Measurements from ENCODE around the gene LAMB3. TPM values are rescaled to one million over a fixed set of nuclear protein-coding genes. Genes with fewer than 3 reads are reported as not detected.
"Not testable (repeated sequence)": the region's sequence is repeated elsewhere in the genome, so short reads cannot be mapped to it uniquely, and the experiment has no call there.

Gene LAMB3
- polyA plus RNA-seq (ENCODE audit: insufficient read length in 10 of 10) = 1 to 10 TPM in 3 of 10 donors, under 1 TPM in 7; 0.16 to 5.7 (median 0.80) TPM
- long read RNA-seq, donor 1 = 0 reads
- long read RNA-seq, donor 2 = 0 reads
- long read RNA-seq, donor 3 = 0 reads
- long read RNA-seq, donor 4 = 0 reads
- long read RNA-seq, donor 5 = 0 reads
- long read RNA-seq, donor 6 = 0 reads
- long read RNA-seq, donor 7 = 0 reads
- long read RNA-seq, donor 8, full-length matches to known transcripts = 1 of 1 reads
- long read RNA-seq, donor 8, partial matches to known transcripts = 0 of 1 reads
- long read RNA-seq, donor 8, other reads (novel, unspliced or antisense) = 0 of 1 reads
- long read RNA-seq, donor 9 = 0 reads

DNA sequence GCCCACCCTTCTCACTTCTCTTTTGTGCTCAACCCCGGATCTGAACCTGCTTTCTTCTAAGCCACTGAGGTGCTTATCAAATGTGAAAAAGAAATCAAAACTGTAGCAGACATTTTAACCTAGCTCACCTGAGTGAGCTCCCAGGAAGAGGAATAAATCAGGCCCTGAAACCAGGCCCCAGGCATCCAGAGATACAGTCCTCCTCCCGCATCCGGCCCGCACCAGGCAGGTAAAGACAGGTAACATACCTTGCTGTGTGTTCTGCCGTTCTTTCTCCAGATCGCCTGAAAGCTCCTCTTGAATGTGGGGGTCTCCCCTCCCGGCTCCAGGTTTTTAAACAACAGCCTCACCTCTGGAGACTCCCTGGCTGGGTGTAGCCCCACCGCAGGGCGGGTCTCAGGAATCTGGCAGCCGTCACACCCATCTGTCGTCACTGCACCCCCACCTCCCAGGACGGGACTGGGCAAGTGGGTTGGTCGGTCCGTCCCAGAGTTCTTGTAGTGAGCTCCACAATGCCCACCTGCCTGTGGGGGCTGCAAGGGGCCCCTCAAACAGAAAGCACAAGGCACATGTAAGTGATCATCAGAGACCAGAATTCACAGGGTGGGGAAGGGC is at the start of gene LAMB3:
TSS of gene LAMB3 (minus strand) at position 305 of the 615 bp plus-strand sequence. CDS start 1,481 bp downstream, outside the sequence.
- DNase-seq = no peak

DNA sequence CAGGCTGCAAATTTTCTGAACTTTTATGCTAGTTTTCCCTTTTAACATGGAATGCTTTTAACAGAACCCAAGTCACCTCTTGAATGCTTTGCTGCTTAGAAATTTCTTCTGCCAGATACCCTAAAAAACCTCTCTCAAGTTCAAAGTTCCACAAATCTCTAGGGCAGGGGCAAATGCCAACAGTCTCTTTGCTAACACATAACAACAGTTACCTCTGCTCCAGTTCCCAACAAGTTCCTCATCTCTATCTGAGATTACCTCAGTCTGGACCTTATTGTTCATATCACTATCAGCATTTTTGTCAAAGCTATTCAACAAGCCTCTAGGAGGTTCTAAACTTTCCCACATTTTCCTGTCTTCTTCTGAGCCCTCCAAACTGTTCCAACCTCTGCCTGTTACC is 48.5 kb upstream of the LAMB3 start:
- not testable (repeated sequence) for DNase-seq

DNA sequence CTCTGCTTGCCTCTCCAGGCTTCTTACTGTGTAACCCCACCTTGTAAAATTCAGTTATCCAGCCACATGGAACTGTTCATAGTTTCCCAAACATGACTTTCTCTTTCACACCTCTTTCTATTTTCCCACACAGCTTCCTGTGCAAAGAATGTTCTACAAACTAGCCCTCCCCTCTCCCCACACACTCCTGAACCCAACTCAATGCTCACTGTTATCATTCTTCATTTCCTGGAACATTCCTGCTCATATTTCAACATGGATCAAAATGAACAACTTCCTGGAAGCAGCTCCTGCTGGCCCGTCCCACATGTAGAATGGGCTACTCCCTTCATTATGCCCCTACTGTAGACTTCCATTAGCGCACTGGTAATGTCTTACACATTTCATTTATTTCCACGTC is 44.9 kb upstream of the LAMB3 start:
- no peak for DNase-seq

DNA sequence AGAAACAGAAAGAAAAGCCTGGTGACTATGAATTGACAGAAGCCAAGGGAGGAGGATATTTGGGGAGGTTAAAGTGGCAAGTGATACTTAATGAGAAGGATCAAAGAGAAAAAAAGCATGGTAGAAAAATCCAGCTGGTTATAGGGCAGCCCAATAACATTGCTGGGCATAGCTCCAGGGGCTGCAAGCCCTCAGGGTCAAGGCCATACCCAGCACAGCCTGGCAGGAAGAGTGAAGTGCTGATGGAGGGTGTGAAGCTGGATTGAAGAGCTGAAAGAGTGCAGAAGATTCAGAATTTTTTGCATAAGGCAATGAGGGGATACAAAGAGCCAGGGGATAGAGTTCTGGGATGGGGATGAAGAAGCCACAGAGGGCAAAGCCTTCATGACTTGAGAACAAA is 44.4 kb upstream of the LAMB3 start:
- no peak for DNase-seq

DNA sequence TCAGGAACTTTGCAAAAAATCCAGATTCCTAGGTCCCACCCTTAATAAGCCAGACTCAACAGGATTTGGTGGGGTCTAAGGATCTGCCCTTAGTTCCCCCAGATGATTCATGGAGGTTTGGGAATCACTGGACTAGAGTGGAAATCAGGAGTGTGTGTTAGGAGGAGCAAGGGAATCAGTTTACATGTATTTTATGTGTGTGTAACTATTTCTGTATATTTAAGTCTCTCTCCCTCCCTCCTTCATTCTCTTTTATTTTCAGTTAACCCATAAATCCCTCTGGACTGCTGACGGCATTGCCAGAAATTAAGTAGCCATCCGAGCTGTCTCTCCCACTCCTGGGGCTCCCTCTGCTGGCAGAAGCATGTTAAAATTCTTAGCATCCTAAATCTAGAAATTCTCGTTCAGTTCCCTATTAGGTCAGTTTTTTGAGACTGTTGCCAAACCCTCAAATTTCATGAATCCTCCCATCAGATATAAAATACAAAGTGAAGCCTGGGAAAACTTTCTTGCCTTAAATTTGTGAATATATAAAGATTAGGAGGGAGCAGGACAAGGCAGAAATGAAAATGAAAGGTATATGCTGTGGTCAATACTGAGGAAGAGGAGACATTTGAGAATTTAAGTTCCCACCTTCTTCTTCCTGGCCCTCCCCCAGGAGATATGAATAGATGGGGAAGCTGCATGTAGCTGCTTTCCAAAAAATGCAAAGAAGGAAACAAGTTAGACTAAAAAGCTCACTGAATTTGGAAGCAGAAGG is 40.7 kb upstream of the LAMB3 start:
- DNase-seq = peak; percentile 74 to 88 (median 85)

DNA sequence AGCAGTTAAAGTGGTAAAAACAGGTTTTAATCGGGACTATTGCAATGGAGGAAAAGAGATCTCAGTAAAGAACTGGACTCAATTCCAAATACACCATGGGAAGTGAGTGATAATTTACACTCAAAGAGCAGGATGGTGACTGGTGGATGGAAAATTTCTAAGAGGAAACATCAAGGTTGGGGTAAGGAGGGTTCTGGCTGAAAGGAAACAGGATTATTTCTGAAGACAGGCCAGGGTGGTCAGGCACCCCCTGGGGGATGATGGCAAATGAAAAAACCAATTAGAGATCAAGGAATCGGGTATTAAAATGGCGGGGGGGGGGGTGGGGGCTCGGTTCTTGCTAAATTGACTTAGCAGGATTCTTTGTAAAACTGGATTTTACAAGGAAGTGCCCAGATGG is 40.1 kb upstream of the LAMB3 start:
- no peak for DNase-seq

DNA sequence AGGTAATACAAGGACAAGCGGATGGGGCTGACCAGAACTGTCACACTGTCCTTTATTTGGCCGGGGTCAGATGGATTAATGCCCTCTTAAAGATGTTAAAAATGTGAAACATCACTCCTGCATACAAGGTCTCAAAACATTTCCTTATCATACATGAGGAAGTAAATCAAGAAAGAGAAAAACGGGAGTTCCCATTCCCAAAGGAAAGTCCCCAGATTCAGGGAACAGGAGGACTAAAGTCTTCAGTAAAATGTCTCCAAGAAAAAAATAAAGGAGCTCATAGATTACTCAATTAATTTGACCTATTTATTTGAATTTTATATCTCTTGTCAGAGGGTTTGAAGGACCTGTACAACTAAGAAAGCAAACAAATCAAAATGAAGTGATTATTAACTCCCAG is 39.0 kb upstream of the LAMB3 start:
- no peak for DNase-seq

DNA sequence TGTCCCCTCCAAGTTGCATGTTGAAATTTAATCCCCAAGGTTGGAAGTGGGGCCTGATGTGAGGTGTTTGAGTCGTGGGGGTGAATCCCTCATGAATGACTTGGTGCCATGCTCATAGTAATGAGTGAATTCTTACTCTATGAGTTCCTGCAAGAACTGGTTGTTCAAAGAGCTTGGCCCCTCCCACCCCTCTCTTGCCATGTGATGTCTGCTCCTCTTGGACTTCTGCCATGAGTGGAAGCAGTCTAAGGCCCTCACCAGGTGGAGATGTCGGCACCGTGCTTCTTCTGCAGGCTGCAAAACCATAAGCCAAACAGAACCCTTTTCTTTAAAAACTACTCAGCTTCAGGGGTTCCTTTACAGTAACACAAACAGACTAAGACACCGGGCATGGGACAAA is 37.3 kb upstream of the LAMB3 start:
- no peak for DNase-seq

DNA sequence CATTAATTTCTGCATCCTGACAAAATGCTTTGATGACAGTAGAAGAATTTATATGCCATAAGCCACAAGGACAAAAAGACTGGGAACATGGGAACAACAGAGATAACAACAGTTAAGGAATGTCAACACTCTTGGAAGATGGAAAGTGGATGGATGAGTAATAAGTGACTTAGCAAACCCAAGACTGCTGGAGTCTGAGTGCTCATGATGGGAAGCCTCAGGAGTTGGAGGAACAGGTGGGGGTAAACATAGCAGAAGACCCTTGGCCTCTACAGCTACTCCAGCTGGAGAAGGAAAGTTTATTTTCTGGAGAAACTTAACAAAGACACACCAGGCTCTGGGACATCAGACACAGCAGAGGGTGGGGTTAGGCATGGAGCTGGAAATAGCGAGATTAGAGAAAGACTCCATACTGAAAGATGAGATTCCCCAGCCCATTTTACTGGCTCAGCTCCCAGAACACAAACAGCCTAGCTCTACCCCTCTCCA is 36.6 kb upstream of the LAMB3 start:
- peak in 1 of 3 donors; percentile 43 for DNase-seq

DNA sequence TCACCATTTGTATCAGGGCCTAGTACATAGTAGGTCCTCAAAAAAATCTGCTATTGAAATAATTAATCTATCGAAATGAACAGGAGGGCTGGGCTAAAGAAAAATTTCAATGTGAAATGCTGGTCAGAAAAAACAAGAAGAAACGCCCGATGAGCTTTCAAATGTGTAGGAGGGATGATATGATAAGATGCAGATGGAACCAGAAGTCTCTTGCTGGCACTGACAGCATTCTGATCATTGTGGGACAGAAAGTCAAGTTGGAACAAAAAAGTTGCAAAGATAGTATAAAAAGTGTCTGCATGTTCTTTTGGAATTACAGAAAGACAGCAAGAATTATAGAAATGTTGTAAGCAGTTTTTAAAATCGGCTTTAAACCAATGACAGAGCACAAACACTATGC is 34.1 kb upstream of the LAMB3 start:
- no peak for DNase-seq

DNA sequence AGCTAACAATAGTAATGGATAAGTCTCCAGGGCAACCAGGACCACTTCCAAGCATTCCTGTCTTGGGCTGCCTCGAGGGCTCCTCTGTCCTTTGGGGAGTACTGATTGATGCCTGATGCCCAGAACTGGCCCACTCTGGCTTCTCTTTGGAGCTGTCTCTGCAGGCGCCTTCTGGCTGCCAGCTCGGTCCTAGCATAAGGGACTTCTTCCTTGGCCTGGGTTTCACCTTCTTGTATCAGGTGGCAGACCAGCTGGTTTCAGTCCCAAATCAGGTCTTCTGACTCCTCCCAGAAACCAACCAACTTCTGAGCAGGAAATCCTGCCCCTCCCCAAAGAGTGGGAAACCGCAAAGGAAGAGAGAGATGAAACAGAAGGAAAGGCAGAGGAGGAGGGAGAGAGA is 33.6 kb upstream of the LAMB3 start:
- no peak for DNase-seq

DNA sequence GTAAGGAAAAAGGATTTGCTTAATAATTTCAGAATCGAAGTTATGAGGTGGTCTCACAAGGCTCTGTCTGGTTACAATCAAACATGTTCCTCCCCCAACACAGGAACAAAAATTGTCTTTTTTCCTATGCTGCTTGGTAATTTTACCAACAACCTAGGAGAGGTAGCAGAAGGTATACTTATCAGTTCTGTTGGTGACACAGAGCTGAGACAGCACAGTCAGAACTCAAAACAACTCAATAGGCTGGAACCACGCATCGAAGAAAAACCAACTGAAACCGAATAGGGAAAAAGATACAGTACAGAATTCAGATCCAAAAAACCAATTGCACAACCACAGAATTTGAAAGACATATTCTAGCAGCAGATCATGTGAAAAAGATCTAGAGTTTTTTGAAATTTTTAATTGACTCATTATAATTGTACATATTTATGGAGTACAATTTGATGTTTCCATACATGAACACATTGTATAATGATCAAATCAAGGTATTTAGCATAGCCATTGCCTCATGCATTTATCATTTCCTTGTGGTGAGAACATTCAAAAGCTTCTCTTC is 26.8 kb upstream of the LAMB3 start:
- DNase-seq = no peak

DNA sequence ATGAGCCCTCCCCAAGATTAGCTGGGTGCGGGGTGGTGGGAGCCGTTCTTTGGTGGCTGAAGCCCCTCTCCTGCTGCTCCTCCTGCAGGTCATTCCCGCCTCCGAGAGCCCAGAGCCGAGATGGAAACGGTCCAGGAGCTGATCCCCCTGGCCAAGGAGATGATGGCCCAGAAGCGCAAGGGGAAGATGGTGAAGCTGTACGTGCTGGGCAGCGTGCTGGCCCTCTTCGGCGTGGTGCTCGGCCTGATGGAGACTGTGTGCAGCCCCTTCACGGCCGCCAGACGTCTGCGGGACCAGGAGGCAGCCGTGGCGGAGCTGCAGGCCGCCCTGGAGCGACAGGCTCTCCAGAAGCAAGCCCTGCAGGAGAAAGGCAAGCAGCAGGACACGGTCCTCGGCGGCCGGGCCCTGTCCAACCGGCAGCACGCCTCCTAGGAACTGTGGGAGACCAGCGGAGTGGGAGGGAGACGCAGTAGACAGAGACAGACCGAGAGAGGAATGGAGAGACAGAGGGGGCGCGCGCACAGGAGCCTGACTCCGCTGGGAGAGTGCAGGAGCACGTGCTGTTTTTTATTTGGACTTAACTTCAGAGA is 23.4 kb upstream of the LAMB3 start:
- DNase-seq = peak in 1 of 3 donors; percentile 80

DNA sequence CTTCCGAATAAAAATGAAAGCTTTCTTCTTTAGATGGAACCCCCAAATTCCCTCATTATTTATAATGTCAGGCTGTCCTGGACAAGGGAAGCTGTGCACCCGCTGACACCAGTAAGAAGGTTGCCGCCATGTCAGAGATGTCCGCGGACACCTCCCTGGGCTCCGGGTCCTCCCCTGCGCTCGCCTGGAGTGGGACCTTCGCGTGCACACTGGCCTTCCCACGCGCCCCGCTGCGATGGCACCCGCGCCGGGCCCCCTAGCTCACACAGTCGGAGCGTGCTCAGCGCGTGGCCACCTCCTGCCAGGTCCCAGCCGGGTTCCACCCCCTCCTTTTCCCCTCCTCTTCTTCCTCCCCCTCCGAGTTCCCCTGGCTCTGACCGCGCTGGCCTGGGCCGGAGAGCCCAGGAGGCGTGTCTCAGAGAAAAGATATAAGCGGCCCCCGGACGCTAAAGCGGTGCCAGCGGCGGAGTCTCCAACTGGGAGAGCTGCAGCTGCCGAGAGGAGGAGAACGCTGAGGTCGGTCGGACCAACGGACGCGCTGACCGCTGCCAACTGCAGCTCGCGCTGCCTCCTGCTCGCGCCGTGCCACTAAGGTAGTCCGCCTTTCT is 22.8 kb upstream of the LAMB3 start, which contains the start of gene G0S2:
TSS of gene G0S2 (plus strand) at position 456 of the 608 bp plus-strand sequence. CDS start 273 bp downstream, outside the sequence.
- DNase-seq = peak; percentile 53 to 82 (median 72)

DNA sequence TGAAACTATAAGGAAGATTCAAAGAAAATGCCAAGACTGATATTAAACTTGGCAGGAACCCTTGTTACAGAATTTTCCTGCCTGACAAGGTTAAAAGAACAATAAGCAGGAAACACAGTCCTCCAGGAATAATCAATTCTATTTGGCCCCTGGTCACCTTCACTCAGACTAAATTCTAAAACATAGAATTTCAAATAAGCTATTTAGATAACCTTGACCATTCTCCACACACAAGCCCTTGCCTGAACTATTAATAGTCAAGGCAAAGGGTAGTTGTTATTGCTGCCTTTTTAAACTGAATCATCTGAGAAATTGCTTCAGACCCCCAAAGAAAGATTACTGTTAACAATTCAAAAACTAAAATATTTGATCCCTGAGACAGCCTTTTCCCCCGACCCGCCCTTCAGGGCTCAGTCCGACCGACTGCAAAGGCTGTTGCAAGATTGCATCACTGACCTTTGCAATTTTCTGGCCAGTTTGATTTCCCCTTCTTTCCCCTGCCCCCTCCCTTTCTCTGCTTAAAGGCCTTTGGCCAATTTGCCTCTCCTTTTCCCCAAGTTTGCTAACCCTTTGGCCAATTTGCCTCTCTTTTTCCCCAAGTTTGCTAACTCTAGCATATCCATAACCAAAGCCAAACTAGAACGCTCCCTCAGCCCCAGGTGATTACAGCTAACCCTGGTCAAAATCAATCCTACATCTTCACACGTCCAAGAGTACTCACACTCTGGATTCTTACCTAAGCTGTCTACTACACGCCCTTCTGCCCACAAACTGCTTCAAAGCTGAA is 21.6 kb upstream of the LAMB3 start:
- DNase-seq = no peak

DNA sequence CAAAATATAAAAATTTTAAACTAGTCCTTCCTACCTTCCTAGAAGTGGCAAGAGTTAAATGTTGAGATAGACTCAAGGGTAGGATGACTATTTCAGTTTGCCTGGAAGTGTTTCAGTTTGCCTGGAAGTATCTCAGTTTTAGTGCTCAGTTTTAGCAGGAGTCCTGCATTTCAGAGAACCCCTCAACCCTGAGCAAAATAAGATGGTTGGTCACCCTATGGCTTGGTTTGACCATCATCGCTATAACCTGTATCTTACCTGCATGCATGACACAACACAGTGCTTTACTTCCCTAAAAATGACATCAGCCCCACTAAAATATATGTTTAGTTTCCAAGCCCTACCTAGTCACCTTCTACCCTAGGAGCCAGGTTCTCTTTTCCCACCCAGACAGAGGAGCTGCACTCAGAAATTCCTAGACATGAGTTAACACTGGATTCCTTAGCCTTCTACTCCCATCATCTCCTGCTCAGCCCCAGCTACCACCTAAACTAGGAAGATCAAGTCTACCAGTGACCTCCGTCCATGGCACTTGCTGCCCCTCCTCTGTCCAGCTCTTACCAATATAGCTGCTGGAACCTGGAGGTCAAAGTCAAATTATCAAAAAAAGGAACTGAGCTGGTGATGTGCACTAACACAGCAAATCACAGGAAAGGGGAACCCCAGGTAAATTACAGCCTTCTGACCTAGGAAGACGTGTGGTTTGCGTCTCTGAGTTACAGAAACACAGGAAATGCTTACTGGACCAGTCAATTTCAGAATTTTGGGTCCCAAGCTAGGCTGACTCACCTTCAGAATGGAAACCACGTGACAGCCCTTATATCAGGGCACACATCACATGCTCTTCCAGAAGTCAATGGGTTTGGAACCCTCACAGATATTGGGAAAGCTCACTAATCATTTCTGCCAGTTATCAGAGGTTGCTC is 20.7 kb upstream of the LAMB3 start:
- DNase-seq = no peak

DNA sequence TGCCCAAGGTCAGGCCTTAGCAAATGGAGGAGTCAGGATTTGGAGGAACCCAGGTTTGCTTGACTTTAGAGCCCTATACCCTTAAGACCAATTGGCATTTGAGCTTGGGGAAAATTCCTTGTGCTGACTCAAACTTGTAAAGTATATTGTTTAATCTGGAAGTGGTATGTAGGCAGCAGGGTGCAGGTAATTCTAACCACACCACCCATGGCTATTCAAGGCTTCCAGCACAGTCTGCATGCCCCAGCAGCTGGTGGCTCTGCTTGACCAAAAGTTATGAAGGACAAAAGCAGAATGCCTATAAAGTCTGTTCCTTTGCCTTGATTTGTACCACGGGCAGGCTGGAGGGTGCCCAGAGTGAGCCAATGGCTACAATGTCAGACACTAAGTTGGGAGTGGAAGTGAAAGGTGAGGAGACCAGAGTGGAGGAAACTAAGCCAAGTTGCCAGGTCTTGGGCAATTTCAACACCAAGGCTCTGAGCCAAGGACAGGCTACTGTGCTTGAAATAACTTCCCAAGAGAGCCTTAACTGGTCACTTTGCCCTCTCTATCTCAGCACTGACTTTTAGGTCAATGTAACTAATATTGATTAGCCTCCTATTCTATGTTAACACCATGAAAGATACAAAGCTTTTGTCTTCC is 18.3 kb upstream of the LAMB3 start:
- no peak for DNase-seq

DNA sequence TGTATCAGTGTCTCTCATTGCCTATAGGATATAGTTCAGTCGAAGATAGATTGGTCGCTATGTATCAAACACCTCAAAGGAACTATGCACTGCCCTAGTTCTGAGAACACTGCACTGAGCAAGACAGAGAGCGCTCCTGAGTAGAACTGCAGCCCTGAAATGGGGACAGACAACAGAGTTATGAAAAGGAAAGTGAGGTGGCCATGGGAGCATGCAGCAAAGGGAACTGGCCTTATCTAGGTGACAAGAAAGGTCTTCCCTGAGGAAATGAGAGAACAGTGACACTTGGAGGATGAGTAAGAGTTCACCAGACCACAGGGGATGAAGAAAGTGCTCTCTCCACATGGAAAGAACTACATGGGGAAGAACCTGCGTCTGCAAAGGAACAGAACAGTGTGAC is 15.5 kb upstream of the LAMB3 start:
- DNase-seq = no peak

DNA sequence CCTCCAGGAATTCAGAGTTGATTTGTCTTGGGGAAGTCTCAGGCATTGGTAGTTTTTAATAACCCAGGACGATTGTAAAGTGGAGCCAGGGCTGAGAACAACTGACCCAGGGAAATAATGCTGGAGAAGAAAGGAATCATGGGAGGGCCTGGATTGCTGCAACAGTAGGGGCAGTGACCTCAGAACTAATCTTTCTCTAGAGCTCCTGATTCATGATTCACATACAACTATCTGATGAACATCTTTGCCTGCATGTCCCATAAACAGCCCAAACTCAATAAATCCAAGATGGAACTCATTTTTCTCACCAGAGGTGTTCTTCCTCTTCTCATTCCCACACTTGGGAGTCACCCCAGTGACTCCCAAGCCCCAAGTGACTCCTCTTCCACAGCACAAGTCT is 14.9 kb upstream of the LAMB3 start:
- no peak for DNase-seq
